HCT116 (cell line): ENCODE data around the gene DAPL1. TPM values are rescaled to one million over a fixed set of nuclear protein-coding genes. Genes with fewer than 3 reads are reported as not detected.

Experiments used
- ATAC-seq: fragments of 200-7000 bp; cut with Tn5 transposase; 2 replicates; pipeline ENCODE4 v1.9.1; 2020; ENCODE audit warnings: mild to moderate bottlenecking, moderate library complexity
- BruUV-seq: library from RNA; stranded (reverse); fragments of 400-500 nt; replicated peaks from 2 replicates; lab custom pipeline; 2021; lab: Mats Ljungman, UMichigan
- CTCF ChIA-PET: fragments of 300-600 bp; sonication (Branson Sonifier 250); formaldehyde crosslinking; loops from one replicate; lab custom pipeline; 2021; ENCODE audit warnings: antibody characterized with exemption; lab: Charles Lee
- POLR2A ChIA-PET: fragments of 300-600, 350-600 bp; sonication (Branson Sonifier 250); formaldehyde crosslinking; loops from one replicate; lab custom pipeline; 2021; ENCODE audit warnings: antibody characterized with exemption; lab: Charles Lee
- RAD21 ChIA-PET, 2 experiments: fragments of 300-600 bp; sonication (Branson Sonifier 250); formaldehyde crosslinking; loops; one replicate each; lab custom pipeline; 2023; ENCODE audit warnings: low total read pairs in 2 of 2; ENCODE audit not compliant: uncharacterized antibody in 2 of 2, unreplicated experiment in 2 of 2, low non-redundant PET in 1 of 2; lab: Charles Lee
- DNase-seq: peaks from one replicate; pipeline ENCODE4 v3.0.0-alpha.2; 2010; ENCODE audit warnings: low read depth, low spot score
- H2AFZ ChIP-seq: fragments of 200-600 bp; shearing (Covaris generic), sonication (generic); 2 replicates; pipeline ENCODE4 v1.6.1; 2017; ENCODE audit warnings: low read depth, mixed run types, mixed read lengths, antibody characterized with exemption, low read length; ENCODE audit not compliant: poor library complexity, severe bottlenecking
- H3K27ac ChIP-seq: 2 replicates; pipeline ENCODE4 v1.5.1; 2012; ENCODE audit warnings: low read depth, low read length
- H3K27me3 ChIP-seq: fragments of 200-600 bp; sonication (generic); 2 replicates; pipeline ENCODE4 v1.6.1; 2016; ENCODE audit warnings: mixed run types, low read length, mixed read lengths; ENCODE audit not compliant: insufficient read depth
- H3K36me3 ChIP-seq, 2 experiments: fragments of 200-500 bp in 1 of 2; fragments of 200-600 bp in 1 of 2; sonication (Bioruptor generic) in 1 of 2; sonication (generic) in 1 of 2; 2 replicates each; pipeline versions ENCODE4 v1.5.1 to v1.6.1; 2014 to 2016; ENCODE audit warnings: low read length in 2 of 2, inconsistent platforms in 1 of 2, mixed read lengths in 1 of 2, mixed run types in 1 of 2; ENCODE audit not compliant: insufficient read depth in 2 of 2, control insufficient read depth in 1 of 2
- H3K4me1 ChIP-seq, 2 experiments: fragments of 200-600 bp in 1 of 2; sonication (generic) in 1 of 2; 2 replicates each; pipeline versions ENCODE4 v1.5.1 to v1.6.1; 2012 to 2017; ENCODE audit warnings: low read length in 2 of 2, inconsistent platforms in 1 of 2, mild to moderate bottlenecking in 1 of 2, mixed read lengths in 1 of 2, mixed run types in 1 of 2, moderate library complexity in 1 of 2; ENCODE audit not compliant: insufficient read depth in 2 of 2, control insufficient read depth in 1 of 2
- H3K4me2 ChIP-seq: fragments of 200-600 bp; sonication (generic); 2 replicates; pipeline ENCODE4 v1.6.1; 2017; ENCODE audit warnings: mixed run types, low read length, mixed read lengths
- H3K4me3 ChIP-seq, 2 experiments: fragments of 200-600 bp in 1 of 2; sonication (generic) in 1 of 2; replicated peaks in 1 of 2; 2 replicates each; pipeline ENCODE4 v1.5.1; 2011 to 2016; ENCODE audit warnings: low read length in 2 of 2, control low read depth in 1 of 2, low read depth in 1 of 2, mild to moderate bottlenecking in 1 of 2, mixed read lengths in 1 of 2, mixed run types in 1 of 2
- H3K79me2 ChIP-seq: fragments of 200-600 bp; sonication (generic); 2 replicates; pipeline ENCODE4 v1.6.1; 2017; ENCODE audit warnings: mild to moderate bottlenecking, mixed run types, low read length, moderate library complexity, mixed read lengths; ENCODE audit not compliant: insufficient read depth
- H3K9ac ChIP-seq: fragments of 200-600 bp; sonication (generic); 2 replicates; pipeline ENCODE4 v1.6.1; 2016; ENCODE audit warnings: low read length, mixed read lengths
- H3K9me2 ChIP-seq: fragments of 200-600 bp; sonication (generic), shearing (Covaris generic); 2 replicates; pipeline ENCODE4 v1.6.1; 2017; ENCODE audit warnings: mixed run types, mild to moderate bottlenecking, moderate library complexity; ENCODE audit not compliant: insufficient read depth
- H3K9me3 ChIP-seq, 2 experiments: fragments of 200-500 bp in 1 of 2; fragments of 200-600 bp in 1 of 2; sonication (Bioruptor generic) in 1 of 2; sonication (generic) in 1 of 2; 2 replicates each; pipeline ENCODE4 v1.6.1; 2014 to 2017; ENCODE audit warnings: low read length in 2 of 2, mixed read lengths in 2 of 2, inconsistent platforms in 1 of 2, low read depth in 1 of 2, mild to moderate bottlenecking in 1 of 2, mixed run types in 1 of 2, moderate library complexity in 1 of 2; ENCODE audit not compliant: control insufficient read depth in 1 of 2, insufficient read depth in 1 of 2
- H4K20me1 ChIP-seq: fragments of 200-600 bp; sonication (generic), shearing (Covaris generic); 2 replicates; pipeline ENCODE4 v1.6.1; 2017; ENCODE audit warnings: mixed run types, mild to moderate bottlenecking, moderate library complexity; ENCODE audit not compliant: insufficient read depth
- EGR1 ChIP-seq: IDR thresholded peaks from 2 replicates; pipeline ENCODE4 v1.6.1; 2012; ENCODE audit warnings: low read depth
- EZH2 ChIP-seq: fragments of 200-600 bp; sonication (generic); IDR thresholded peaks from 2 replicates; pipeline ENCODE4 v1.6.1; 2017; ENCODE audit warnings: antibody characterized with exemption, mixed run types
- JUND ChIP-seq: IDR thresholded peaks from 2 replicates; pipeline ENCODE4 v1.6.1; 2012
- POLR2A ChIP-seq: IDR thresholded peaks from 2 replicates; pipeline ENCODE4 v1.7.0; 2011; ENCODE audit warnings: borderline replicate concordance; ENCODE audit not compliant: insufficient read depth, insufficient read length; ENCODE audit errors: extremely low read depth
- POLR2AphosphoS5 ChIP-seq: IDR thresholded peaks from 2 replicates; pipeline ENCODE4 v1.6.1; 2011; ENCODE audit warnings: mild to moderate bottlenecking, low read depth, low read length, moderate library complexity
- RAD21 ChIP-seq: IDR thresholded peaks from 2 replicates; pipeline ENCODE4 v1.6.1; 2012; ENCODE audit warnings: low read depth, mild to moderate bottlenecking
- TCF7L2 ChIP-seq: IDR thresholded peaks from 2 replicates; pipeline ENCODE4 v1.7.0; 2011; ENCODE audit warnings: borderline replicate concordance, inconsistent platforms; ENCODE audit not compliant: insufficient read depth, insufficient read length; ENCODE audit errors: extremely low read depth
- YY1 ChIP-seq: IDR thresholded peaks from 2 replicates; pipeline ENCODE4 v1.6.1; 2011; ENCODE audit warnings: low read length, low read depth, moderate library complexity, mild to moderate bottlenecking; ENCODE audit not compliant: insufficient replicate concordance; ENCODE audit errors: extremely low read depth
- intact Hi-C: fragments of 100-400 bp; cut with micrococcal nuclease; formaldehyde crosslinking; loops from 2 replicates; pipeline ENCODE4 v1.10.0; 2022
- total RNA-seq: library from RNA; stranded (reverse); gene quantifications from one replicate; pipeline ENCODE4 v1.2.1, GENCODE V29; 2021; ENCODE audit not compliant: unreplicated experiment

The DAPL1 gene
- total RNA-seq, 1 experiment from 2014 or later: not detected

DNA sequence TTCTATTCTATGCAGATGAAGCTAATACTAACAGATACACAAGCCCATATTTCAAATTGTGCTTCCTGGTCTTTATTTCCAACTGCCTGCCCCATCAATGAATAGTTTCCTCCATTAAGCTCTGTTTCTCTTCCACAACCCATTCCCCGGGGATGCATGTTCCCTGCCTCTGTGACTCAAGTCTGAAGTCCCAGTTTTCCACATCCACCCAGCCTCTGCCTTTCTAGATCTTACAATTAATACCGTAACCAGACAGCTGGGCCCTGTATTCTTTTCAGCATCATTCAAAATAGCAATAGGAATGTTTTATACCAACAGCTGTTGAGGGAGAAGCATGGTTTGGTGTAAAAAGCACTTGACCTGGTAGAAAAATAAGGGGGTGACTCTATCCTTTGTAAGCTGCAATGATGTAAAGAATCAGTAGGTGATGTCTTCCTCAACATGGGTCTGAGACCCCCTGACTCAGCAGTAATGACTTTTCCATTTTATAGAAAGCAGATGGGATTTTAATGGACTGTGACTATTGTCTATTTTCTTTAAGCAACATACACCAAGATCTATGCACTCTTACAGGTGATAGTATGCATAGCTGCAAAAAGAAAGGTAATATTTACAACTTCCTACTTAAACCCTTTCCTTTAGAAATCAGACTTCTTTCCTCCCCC, 46.1 kb upstream of the DAPL1 start:
- no peak overlapping the region for H3K27ac ChIP-seq
- H2AFZ ChIP-seq: no peak overlapping the region
- no peak overlapping the region for H3K4me2 ChIP-seq
- H3K79me2 ChIP-seq: no peaks in the 10 kb centered on the region
- H3K4me3 ChIP-seq: no peak overlapping the region
- CTCF ChIA-PET: interaction anchor here (1.0 to 1.7 kb wide), 4 partner anchors 25 to 725 kb away, joined by 3 to 4 read pairs (median 4); no protein-coding TSS in a partner anchor
- POLR2A ChIA-PET: interaction anchor here (0.7 kb wide), 1 partner anchor 877 kb away, joined by 7 read pairs; no protein-coding TSS in a partner anchor
- no peaks in the 10 kb centered on the region for H4K20me1 ChIP-seq
- intact Hi-C loops: loop anchor here (10.0 kb wide), 1 partner anchor 974 kb away; no protein-coding TSS in a partner anchor
- no peak for DNase-seq
- H3K9me3 ChIP-seq: no peaks in the 10 kb centered on the region
- no peaks in the 10 kb centered on the region for H3K36me3 ChIP-seq
- ATAC-seq: no peak
- no peak for TF ChIP-seq POLR2A
- H3K4me1 ChIP-seq: no peaks in the 10 kb centered on the region
- RAD21 ChIA-PET: no interaction called here
- no peaks in the 10 kb centered on the region for H3K9me2 ChIP-seq
- no peak overlapping the region for H3K9ac ChIP-seq
- BruUV-seq: no TSS peak
- H3K27me3 ChIP-seq: peaks cover 27% of the 10 kb centered on the region

DNA sequence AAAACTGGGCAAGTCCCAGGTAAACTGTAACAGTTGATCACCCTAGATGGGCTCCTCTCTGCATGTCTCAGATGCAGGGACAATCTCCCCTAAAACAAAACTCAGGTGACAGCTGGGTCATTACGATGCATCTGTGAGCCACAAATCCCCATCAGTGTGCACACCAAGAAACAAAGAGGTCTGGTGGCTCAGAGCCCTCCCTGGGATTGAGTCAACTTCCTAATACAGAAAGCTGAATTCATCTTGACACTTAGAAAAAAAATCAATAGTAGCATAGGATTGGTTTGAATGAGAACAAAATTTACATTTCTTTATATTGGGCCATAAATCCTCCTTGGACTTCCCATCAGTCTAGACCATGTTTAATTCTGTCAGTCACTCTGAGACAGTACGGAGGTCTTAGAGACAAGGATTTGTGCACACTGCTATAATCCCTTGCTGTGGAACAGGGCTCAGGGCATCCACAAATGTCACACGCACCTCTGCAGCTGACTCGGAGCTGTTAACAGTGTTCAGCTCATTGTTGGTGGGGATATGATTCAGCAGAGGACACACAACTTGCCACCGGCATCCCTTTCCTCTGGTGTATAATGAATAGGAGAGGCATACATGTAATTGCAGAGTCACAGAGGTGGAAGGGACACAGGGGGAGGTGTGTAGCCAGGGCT, 44.5 kb upstream of the DAPL1 start:
- H3K4me3 ChIP-seq: no peak overlapping the region
- ChIA-PET CTCF (no interaction called here), RAD21 (no interaction called here), POLR2A (no interaction called here)
- H3K9me2 ChIP-seq: no peaks in the 10 kb centered on the region
- peaks cover 27% of the 10 kb centered on the region for H3K27me3 ChIP-seq
- no peaks in the 10 kb centered on the region for H4K20me1 ChIP-seq
- no peaks in the 10 kb centered on the region for H3K4me1 ChIP-seq
- ATAC-seq (no peak), DNase-seq (no peak)
- no peak overlapping the region for H3K4me2 ChIP-seq
- H3K36me3 ChIP-seq: no peaks in the 10 kb centered on the region
- no peak overlapping the region for H2AFZ ChIP-seq
- no peak overlapping the region for H3K9ac ChIP-seq
- intact Hi-C loops: loop anchor here (5.0 kb wide), 2 partner anchors 293 to 1258 kb away; partner anchors contain the start of genes CCDC148 and PKP4
- H3K79me2 ChIP-seq: no peaks in the 10 kb centered on the region
- no peaks in the 10 kb centered on the region for H3K9me3 ChIP-seq
- BruUV-seq: no TSS peak
- TF ChIP-seq EZH2: no peak
- TF ChIP-seq EGR1: no peak
- no peak for TF ChIP-seq JUND
- no peak for TF ChIP-seq RAD21
- TF ChIP-seq YY1: no peak
- TF ChIP-seq TCF7L2: no peak
- TF ChIP-seq POLR2AphosphoS5: no peak
- no peak for TF ChIP-seq POLR2A
- no peak overlapping the region for H3K27ac ChIP-seq
